Stimulated activated CD4-positive, alpha-beta T cell treated with anti-CD3 and anti-CD28 coated beads, Interleukin-12 subunit alpha, Interleukin-12 subunit beta, amount 100 ng/mL, for 4 hours (primary cell): ENCODE results near the gene KNOP1.
"Not testable (repeated sequence)": the region's sequence is repeated elsewhere in the genome, so short reads cannot be mapped to it uniquely, and the experiment has no call there.

Source experiments
- DNase-seq: peaks from one replicate; pipeline ENCODE4 v3.0.0-alpha.2; 2020

KNOP1 gene

DNA sequence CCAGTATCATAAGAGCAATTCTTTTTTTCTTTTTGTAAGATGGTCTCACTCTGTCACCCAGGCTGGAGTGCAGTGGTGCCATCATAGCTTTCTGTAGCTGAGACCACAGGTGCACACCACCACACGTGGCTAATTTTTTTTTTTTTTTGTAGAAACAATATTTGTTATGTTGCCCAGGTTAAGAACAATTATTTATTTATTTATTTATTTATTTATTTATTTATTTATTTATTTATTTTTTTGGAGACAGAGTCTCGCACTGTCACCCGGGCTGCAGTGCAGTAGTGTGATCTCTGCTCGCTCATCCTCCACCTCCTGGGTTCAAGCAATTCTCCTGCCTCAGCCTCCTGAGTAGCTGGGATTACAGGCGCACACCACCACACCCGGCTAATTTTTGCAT, 38.7 kb downstream of the KNOP1 start:
- DNase-seq, result not testable (repeated sequence)

DNA sequence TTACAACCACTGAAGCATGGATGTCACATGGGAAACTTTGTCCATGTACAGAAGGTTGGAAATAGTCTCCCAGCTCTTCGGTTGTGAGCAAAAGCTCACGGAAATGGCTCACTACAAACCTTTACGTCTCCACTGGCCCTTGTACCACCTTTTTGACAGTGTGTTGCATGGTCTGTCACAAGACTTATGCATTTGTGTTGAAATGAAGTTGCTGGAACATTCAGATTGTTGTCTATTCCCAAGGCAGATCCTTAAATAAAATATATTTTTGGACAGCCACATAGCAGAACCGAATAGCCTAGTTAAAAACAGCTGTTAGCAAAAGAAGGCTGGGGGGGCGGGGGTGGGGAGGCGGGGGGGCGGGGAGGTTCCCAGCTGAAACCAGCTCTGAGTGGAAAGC, 39.2 kb downstream of the KNOP1 start:
- DNase-seq, result no peak

GRCh38 chr16:19677402-19677801, 40.6 kb downstream of the KNOP1 start:
- DNase-seq, result no peak

DNA sequence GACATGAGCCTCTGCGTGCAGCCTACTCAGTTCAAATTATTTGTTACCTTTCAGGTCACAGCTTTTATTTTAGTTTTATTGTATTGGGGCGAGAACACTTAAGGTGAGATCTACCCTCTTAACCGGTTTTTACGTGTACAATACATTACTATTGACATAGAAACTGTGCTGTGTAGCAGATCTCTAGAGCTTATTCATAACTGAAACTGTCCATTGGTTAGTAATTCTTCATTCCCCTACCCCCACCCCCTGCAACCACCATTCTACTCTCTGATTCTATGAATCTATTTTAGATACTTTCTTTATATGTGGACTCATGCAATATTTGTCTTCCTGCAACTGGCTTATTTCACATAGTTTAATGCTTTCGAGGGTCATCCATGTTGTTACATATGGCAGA, 43.5 kb downstream of the KNOP1 start:
- no peak for DNase-seq

DNA sequence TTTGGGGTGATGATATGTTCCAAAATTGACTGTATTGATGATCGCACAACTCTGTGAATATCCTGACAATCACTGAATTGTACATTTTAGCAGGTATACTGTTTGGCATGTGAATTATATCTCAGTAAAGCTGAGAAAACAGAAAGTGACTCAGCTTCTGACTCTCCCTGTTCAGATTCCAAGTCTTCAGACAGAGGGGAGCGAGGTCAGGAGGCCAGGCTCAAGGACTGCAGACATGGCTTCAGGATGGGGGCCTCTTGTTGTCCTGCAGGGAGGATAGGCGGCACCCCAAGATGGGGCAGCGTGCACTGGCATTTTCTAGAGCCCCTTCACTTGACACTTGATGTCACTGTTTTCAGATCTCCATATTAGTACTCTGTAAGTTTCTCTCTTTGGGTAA, 45.6 kb downstream of the KNOP1 start:
- no peak for DNase-seq

DNA sequence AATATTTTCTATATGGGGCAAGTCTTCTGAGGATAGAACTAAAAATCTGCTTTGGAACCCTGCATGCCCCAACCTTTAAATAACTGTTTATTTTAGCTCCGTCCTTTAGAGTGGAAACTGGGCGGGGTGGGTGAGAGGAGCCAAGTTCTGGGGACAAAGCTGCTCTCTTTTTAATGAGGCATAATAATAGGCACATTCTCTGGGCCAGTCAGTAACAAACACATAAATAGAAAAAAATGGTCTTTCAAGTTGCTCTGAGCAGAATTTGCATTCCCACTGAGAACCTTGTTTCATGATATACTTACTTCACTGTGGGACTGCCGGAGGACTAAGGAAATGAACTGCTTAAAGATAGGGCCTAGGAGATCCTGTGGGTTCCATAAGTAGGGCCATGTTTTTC, 51.5 kb downstream of the KNOP1 start:
- DNase-seq, result no peak

DNA sequence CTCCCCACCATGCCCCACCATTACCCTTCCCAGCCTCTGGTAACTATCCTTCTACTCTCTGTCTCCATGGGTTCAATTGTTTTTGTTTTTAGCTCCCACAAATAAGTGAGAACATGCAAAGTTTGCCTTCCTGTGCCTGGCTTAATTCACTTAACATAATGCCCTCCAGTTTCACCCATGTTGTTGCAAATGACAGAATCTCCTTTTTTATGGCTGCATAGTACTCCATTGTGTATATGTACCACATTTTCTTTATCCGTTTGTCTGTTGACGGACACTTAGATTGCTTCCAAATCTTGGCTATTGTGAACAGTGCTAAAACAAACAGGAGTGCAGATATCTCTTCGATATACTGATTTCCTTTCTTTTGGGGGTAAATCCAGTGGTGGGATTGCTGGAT, 52.7 kb downstream of the KNOP1 start:
- not testable (repeated sequence) for DNase-seq

- no peak for DNase-seq
These were observed 53.9 kb downstream of the KNOP1 start for GRCh38 chr16:19664166-19664565.

DNA sequence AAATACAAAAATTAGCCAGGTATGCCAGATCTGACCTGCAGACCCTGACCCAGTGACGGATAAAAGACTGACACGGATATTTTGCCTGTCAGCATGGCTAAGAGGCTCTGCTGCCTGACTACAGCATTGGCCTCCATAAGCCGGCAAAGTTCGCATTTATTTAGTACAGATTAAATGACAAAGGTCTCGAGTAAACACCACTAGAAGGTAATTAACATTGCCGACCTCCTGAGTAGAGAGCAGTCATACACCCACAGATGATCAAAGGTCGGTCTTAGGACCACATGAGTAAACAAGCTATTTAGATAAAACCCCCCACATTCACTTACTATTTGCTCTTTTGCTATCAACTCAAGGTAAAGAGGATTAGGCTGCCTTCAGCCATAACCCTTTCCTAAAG, 55.7 kb downstream of the KNOP1 start:
- DNase-seq, result no peak

DNA sequence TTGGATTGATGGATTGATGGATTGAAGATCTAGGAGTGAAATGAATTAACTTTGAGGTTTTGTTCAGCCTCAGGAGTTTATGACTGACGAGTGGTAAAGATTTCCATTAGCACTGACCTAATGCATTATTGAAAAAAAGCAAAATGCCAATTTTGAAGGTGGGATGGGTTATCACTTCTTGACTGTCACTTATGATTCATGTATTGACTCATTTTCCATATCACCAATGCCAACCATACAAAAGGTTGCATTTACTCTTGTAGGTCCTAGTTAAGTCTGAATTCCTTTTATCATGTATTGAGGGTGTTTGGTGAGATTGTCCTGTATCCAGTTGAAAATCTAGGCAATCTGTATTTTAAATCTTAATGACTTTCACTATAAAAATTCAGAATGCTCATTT, 57.6 kb downstream of the KNOP1 start:
- DNase-seq, result no peak

DNA sequence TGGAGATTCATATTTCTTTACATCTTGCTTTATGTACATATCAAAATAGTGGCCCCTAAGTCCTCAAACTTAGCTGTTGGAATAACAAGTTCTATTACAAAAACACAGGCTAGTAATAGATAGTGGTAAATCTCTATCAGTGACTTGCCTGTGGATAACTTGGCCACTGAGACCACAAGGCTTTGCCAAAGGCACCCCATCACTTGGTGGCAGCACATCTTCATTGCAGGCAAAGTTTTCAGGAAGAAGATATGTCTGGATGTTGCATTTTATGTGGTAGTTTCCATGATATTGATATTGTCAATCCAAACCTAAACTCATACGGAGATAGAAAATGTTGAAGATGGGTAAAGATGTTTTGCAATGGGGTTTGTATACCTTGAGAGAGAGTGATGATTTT, 58.5 kb downstream of the KNOP1 start:
- DNase-seq, result no peak

- no peak for DNase-seq
These were observed 60.2 kb downstream of the KNOP1 start for GRCh38 chr16:19657831-19658230.

DNA sequence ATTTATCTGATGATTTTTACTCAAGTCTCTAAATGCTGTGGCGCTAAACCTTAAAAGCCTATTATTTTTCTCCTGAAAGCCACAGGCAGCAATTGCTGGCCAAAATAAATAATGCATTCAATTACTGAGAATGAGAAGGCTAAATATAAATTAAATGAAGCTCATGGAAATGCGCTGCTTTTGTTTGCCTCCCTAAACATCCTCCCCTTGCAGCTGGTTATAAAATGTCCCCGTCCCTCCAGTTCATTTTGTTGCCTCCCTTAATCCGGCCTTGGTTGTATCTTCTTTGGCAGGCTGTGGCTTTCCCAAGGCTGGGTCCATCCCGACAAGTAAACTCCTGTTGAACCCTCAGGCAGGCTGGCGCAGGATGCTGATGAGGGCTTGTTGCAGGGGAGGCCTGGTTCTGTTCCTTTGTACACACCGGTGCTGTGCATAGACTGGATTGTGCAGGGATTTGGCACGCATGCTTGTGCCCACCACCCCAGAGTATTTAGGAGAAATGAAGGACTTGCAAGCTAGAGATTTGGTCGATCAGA, 62.7 kb downstream of the KNOP1 start:
- no peak for DNase-seq

DNA sequence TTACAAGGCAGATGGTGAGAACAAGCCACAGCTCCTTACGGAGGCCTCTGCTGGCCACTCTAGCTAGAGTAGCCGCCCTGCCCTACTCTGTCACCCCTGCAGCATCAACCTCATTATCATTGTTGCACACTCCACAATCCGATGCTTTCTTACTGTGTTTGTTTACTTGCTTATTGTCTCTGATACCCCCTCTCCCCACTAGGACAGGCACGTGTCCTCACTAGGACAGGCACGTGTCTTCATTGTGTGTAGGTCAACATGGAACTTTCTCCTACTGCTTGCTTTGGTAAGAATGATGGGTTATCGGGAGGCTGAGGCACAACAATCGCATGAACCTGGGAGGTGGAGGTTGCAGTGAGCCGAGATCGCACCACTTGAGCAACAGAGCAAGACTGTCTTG, 63.9 kb downstream of the KNOP1 start:
- DNase-seq, result no peak
